Psoas muscle (tissue), 8 donors: ENCODE data around the gene PTPN2. TPM values are rescaled to one million over a fixed set of nuclear protein-coding genes. Genes with fewer than 3 reads are reported as not detected.
"Not testable (repeated sequence)": the region's sequence is repeated elsewhere in the genome, so short reads cannot be mapped to it uniquely, and the experiment has no call there.

ENCODE experiments used
- ATAC-seq, 4 donors: fragments of 200-7000 bp; cut with Tn5 transposase; one replicate each; pipeline ENCODE4 v1.9.1; 2020; ENCODE audit warnings: moderate library complexity in 3 of 4, mild to moderate bottlenecking in 2 of 4
- DNase-seq, 2 donors: peaks; one replicate each; pipeline ENCODE4 v3.0.0-alpha.2; 2020
- H3K27ac ChIP-seq: fragments of 200-600 bp; one replicate; pipeline ENCODE4 v1.8.0; 2022
- H3K27me3 ChIP-seq, 3 donors: fragments of 200-600 bp in 1 of 3; one replicate each; pipeline versions ENCODE4 v1.6.1 to v1.8.0; 2013 to 2022; ENCODE audit warnings: low read length in 2 of 3, mild to moderate bottlenecking in 2 of 3, moderate library complexity in 1 of 3; ENCODE audit not compliant: insufficient read depth in 3 of 3
- H3K36me3 ChIP-seq, 2 donors: fragments of 200-600 bp in 1 of 2; one replicate each; pipeline versions ENCODE4 v1.6.1 to v1.8.0; 2013 to 2022; ENCODE audit warnings: low read depth in 1 of 2, mild to moderate bottlenecking in 1 of 2, moderate library complexity in 1 of 2; ENCODE audit not compliant: insufficient read depth in 1 of 2
- H3K4me1 ChIP-seq: fragments of 200-600 bp; one replicate; pipeline ENCODE4 v1.8.0; 2022
- H3K4me3 ChIP-seq: fragments of 200-600 bp; one replicate; pipeline ENCODE4 v1.8.0; 2022; ENCODE audit warnings: mild to moderate bottlenecking
- H3K9me3 ChIP-seq: fragments of 200-600 bp; one replicate; pipeline ENCODE4 v1.8.0; 2022
- CTCF ChIP-seq: fragments of 200-600 bp; IDR thresholded peaks from one replicate; pipeline ENCODE4 v1.8.0; 2022; ENCODE audit warnings: antibody characterized with exemption
- WGBS, 3 donors: extraction: QIAGEN DNeasy Blood & Tissue Kit; methylation state at CpG; one replicate each; pipeline versions ENCODE4 v1.1.6 to v1.1.7; 2013; 5-methylcytosine and 5-hydroxymethylcytosine counted together
- intact Hi-C, 2 donors: fragments of 100-400 bp; cut with DNase I; formaldehyde crosslinking; loops; one replicate each; pipeline versions ENCODE4 v1.11.0 to v1.14.2; 2022
- polyA plus RNA-seq, 3 donors: library from polyadenylated mRNA; stranded (reverse); fragments of 200-250 nt; gene quantifications; one replicate each; pipeline ENCODE4 v1.2.3, GENCODE V29; 2013
- total RNA-seq, 4 donors: library from RNA; stranded (reverse); fragmentation: NEBNext Ultra II Directional in 2 of 4; extraction: Animal tissue kit (Norgen Biotek cat#: 25700) in 2 of 4; gene quantifications; one replicate each; pipeline versions ENCODE4 v1.2.1 to v1.2.4, GENCODE V29; 2021 to 2023
- donor health status: healthy with polysubstance abuse.
- donor health status: DM: no; HTN: no; CAD: no; lungs with moderate emphysema.
- donor health status: Bipolar disorder and iron deficiency.
- donor health status: healthy.
- donor health status: DM: yes; HTN: yes; CAD: no.
- donor health status: DM: no; HTN: no; CAD: no.
- donor health status: DM: no; HTN: no; CAD: no.
- donor health status: DM: yes; HTN: yes; CAD: no.

Gene PTPN2
- total and polyA plus RNA-seq, 7 donors: 8.4 to 27.0 (median 14.0) TPM

DNA sequence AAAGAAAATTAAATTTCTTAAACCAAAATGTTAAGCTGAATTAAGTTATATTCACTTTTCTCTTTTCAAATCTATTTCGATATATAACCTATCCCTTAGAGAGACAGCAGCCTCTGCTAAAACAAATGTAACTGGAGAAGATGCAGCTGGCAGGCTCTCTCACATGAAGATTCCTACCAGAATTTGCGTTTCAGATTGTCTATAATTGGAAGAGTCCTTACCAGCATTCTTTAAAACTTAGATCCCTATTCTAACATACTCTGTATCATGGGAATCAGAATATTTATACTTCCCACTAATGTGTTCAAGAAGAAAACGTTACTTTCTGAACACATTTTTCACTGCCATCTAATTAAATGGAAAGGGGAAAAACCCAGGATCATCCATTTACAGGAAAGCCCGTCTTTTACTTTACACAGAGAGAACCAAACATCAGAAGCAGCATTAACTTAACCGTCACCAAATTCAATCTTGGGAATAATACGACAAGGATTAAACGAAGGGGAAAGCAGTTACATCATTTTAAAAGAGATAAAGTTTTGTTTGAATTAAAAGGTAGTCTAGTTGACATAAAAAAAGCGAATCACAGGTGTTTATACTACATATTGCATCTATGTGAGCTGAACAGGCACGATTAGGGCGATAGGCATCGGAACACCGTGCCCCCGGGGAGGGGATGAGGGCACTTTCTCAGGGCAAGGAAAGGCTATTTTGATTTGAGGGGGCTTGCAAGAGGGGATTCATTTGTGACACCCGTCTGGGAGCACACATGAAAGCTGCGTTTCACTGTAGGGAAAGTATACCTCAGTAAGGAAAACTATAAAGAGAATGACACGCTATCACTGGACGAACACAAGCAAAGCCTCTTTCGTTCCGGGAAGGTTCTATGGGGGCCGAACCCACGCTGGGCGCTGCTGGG is 1.3 kb downstream of the PTPN2 start:
- no peak for ATAC-seq
- Histone ChIP-seq H3K9me3 (no peaks in the 10 kb centered on the region), H3K4me3 (peak overlapping the region; percentile 76), H3K36me3 (no peaks in the 10 kb centered on the region), H3K4me1 (peaks cover 30% of the 10 kb centered on the region), H3K27me3 (no peaks in the 10 kb centered on the region), H3K27ac (peak overlapping the region; percentile 99)
- no peak for TF ChIP-seq CTCF
- WGBS, 3 donors: 4 to 5% (median 5%) methylated on average over 22 of the region's 22 CpGs
- no peak for DNase-seq
- intact Hi-C loops: loop anchor here in 1 of 2 donors (5.0 kb wide), 1 partner anchor 65 kb away; the partner anchor contains the start of gene SEH1L

DNA sequence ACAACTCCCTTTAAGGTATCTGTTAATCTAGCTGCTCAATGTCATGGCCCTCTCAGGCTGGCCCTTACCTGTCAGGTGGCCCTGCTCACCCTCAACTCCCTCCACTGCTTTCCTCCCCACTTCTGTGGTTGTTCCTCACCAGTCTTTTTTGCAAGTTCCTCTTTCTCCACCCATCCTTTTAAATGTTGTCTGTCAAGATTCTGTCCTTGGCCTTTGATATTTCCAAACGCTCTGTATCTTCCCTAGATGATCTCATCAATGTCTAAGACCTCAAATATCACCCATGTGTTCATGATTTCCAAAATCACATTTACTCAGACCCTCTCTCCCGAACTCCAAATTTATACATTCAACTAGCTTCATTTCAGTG is 3.5 kb downstream of the PTPN2 start:
- H3K4me3 ChIP-seq: no peak overlapping the region
- H3K9me3 ChIP-seq: no peaks in the 10 kb centered on the region
- no peak for DNase-seq
- H3K27me3 ChIP-seq: no peaks in the 10 kb centered on the region
- TF ChIP-seq CTCF: no peak
- peaks cover 36% of the 10 kb centered on the region for H3K4me1 ChIP-seq
- WGBS, 3 donors: 81 to 92% (median 84%) methylated on average over 2 of the region's 2 CpGs
- no peaks in the 10 kb centered on the region for H3K36me3 ChIP-seq
- no peak for ATAC-seq
- intact Hi-C loops: loop anchor here in 1 of 2 donors (5.0 kb wide), 1 partner anchor 67 kb away; the partner anchor contains the start of gene SEH1L
- H3K27ac ChIP-seq: no peak overlapping the region

- 75 to 86% (median 84%) methylated on average over 8 of the region's 8 CpGs for WGBS, 3 donors
- no peaks in the 10 kb centered on the region for H3K36me3 ChIP-seq
- no peak for ATAC-seq
- intact Hi-C loops: loop anchor here in 1 of 2 donors (5.0 kb wide), 1 partner anchor 67 kb away; the partner anchor contains the start of gene SEH1L
- H3K27ac ChIP-seq: no peak overlapping the region
- no peaks in the 10 kb centered on the region for H3K9me3 ChIP-seq
- no peak for DNase-seq
- no peak overlapping the region for H3K4me3 ChIP-seq
- H3K4me1 ChIP-seq: peaks cover 36% of the 10 kb centered on the region
- no peaks in the 10 kb centered on the region for H3K27me3 ChIP-seq
- TF ChIP-seq CTCF: no peak
These were observed 4.0 kb downstream of the PTPN2 start for GRCh38 chr18:12879840-12880540.

- H3K27ac ChIP-seq, intact Hi-C loops, H3K9me3 ChIP-seq, H3K36me3 ChIP-seq, DNase-seq, H3K4me3 ChIP-seq, H3K27me3 ChIP-seq, ATAC-seq: not testable (repeated sequence)
- peaks cover 15% of the 10 kb centered on the region for H3K4me1 ChIP-seq
- 67 to 83% methylated on average over 1 to 2 of the region's 2 CpGs; no CpG with 5 or more reads in 1 of the 3 donors for WGBS, 3 donors
These were observed 9.0 kb downstream of the PTPN2 start for GRCh38 chr18:12874992-12875391.

DNA sequence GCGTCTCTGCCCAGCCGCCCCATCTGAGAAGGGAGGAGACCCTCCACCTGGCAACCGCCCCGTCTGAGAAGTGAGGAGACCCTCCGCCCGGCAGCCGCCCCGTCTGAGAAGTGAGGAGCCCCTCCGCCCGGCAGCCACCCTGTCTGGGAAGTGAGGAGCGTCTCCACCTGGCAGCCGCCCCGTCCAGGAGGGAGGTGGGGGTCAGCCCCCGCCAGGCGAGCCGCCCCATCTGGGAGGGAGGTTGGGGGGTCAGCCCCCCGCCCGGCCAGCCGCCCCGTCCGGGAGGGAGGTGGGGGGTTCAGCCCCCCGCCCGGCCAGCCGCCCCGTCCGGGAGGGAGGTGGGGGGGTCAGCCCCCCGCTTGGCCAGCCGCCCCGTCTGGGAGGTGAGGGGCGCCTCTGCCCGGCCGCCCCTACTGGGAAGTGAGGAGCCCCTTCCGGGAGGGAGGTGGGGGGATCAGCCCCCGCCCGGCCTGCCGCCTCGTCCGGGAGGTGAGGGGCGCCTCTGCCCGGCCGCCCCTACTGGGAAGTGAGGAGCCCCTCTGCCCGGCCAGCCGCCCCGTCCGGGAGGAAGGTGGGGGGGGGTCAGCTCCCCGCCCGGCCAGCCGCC is 10.0 kb downstream of the PTPN2 start:
- 95 to 96% (median 96%) methylated on average over 6 to 42 of the region's 48 CpGs for WGBS, 3 donors
- ATAC-seq, DNase-seq, intact Hi-C loops, H3K27me3 ChIP-seq, H3K9me3 ChIP-seq, H3K4me3 ChIP-seq, H3K4me1 ChIP-seq, H3K36me3 ChIP-seq, H3K27ac ChIP-seq: not testable (repeated sequence)
